A673 (cell line): ENCODE data around the gene UBR4.
"Not testable (repeated sequence)": the region's sequence is repeated elsewhere in the genome, so short reads cannot be mapped to it uniquely, and the experiment has no call there.

Experiments used
- CTCF ChIP-seq: fragments of 300-800, 200-600 bp; sonication (generic); conservative IDR thresholded peaks from 2 replicates; pipeline ENCODE4 v1.5.1; 2017; ENCODE audit warnings: low read depth, mild to moderate bottlenecking, antibody characterized with exemption, low read length, moderate library complexity, mixed read lengths
- EZH2 ChIP-seq: fragments of 200-600 bp; sonication (generic); IDR thresholded peaks from 2 replicates; pipeline ENCODE4 v1.6.1; 2017; ENCODE audit warnings: borderline replicate concordance, low read depth, mild to moderate bottlenecking, mixed read lengths, antibody characterized with exemption, low read length; ENCODE audit not compliant: poor library complexity, severe bottlenecking

DNA sequence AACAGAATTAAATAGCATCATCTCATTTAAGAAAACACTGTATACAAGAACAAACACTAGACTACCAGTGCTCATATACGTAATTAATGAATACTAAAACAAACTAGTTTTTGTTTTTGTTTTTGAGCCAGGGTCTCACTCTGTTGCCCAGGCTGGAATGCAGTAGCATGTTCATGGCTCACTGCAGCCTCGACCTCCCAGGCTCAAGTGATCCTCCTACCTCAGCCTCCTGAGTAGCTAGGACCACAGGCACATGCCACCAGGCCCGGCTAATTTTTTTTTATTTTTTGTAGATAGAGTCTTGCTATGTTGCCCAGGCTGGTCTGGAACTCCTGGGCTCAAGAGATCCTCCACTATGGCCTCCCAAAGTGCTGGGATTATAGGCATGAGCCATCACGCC, 6.5 kb upstream of the UBR4 start:
- not testable (repeated sequence) for TF ChIP-seq CTCF, EZH2
